D341Med (cell line): ENCODE data around the gene ATF2.

Source experiments
- DNase-seq: peaks from one replicate; pipeline ENCODE4 v3.0.0; 2012; ENCODE audit warnings: low spot score

ATF2 gene

GRCh38 chr2:175025233-175025632, 142.8 kb downstream of the ATF2 start:
- no peak for DNase-seq

- no peak for DNase-seq
Observed at GRCh38 chr2:175022923-175023322, 145.1 kb downstream of the ATF2 start.
